IPS-18c (cell line): ENCODE data around the gene FBN2.

Experiments
- H3K4me3 ChIP-seq: 2 replicates; pipeline ENCODE4 v1.7.0; 2013; ENCODE audit warnings: low read depth, mild to moderate bottlenecking, low read length, moderate library complexity; ENCODE audit not compliant: insufficient read depth
- H3K9me3 ChIP-seq: one replicate; pipeline ENCODE4 v1.6.1; 2013; ENCODE audit warnings: mild to moderate bottlenecking, low read length, moderate library complexity; ENCODE audit not compliant: control insufficient read depth, insufficient read depth

The FBN2 gene

GRCh38 chr5:128494516-128494915, 43.5 kb downstream of the FBN2 start:
- H3K4me3 ChIP-seq: no peak overlapping the region

DNA sequence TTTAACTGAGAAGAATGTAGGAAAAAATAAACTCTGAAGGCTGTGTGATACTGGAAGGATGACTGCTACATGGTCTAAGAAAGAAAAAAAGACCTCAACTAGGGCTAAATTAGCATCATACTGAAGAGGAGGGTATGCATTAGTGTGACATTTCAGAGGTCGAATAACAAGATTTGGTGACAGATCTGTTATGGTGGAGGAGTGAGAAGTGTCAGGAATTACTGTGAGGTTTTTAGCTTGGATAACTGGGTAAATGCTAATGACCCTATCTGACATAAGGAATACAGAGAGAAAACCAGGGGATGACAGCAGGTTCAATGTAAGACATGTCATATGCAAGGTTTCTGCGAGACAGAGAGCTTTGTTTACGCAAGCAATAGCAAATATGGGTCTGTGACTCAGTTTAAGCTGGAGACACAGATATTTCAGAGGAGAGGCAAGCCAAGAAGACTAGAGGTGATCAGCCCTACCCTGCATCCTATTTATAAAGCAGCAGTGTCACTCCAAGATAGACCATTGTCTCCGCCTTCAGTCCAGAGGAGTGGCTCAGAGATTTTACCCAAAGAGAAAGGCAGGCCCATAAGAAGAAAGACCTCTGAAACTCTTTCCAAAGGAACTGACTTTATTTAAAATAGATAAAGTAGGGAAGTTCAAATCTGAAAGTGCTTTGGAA, 44.3 kb downstream of the FBN2 start:
- Histone ChIP-seq H3K4me3 (no peak overlapping the region), H3K9me3 (no peaks in the 10 kb centered on the region)

More at GRCh38 chr5:128494516-128494915, 43.5 kb downstream of the FBN2 start:
- no peaks in the 10 kb centered on the region for H3K9me3 ChIP-seq

GRCh38 chr5:128491291-128491690, 46.8 kb downstream of the FBN2 start:
- H3K9me3 ChIP-seq: no peaks in the 10 kb centered on the region

GRCh38 chr5:128490761-128491160, 47.3 kb downstream of the FBN2 start:
- no peak overlapping the region for H3K4me3 ChIP-seq
- no peaks in the 10 kb centered on the region for H3K9me3 ChIP-seq

More at GRCh38 chr5:128491291-128491690, 46.8 kb downstream of the FBN2 start:
- no peak overlapping the region for H3K4me3 ChIP-seq

DNA sequence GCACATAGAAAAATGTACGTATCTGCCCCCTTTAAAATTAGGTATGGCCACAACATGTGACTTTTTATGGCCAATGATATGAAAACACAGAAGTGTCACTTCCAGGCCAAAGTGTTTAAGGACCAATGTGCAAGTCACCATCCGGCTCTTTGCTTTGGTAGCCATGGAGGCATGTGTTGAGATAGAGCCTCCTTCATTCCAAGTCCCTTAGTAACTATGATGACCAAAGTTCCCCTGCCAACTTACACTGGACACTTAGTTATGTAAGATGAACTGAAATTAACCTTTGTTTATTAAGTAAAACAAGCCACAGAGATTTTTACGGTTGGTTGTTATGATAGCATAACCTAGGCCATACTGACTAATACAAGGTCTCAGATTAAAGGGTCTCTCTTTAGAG, 51.0 kb downstream of the FBN2 start:
- H3K4me3 ChIP-seq: no peak overlapping the region
- H3K9me3 ChIP-seq: no peaks in the 10 kb centered on the region

- Histone ChIP-seq H3K4me3 (no peak overlapping the region), H3K9me3 (no peaks in the 10 kb centered on the region)
Measured at GRCh38 chr5:128483738-128484137, 54.3 kb downstream of the FBN2 start.

- no peaks in the 10 kb centered on the region for H3K9me3 ChIP-seq
- H3K4me3 ChIP-seq: no peak overlapping the region
Measured at GRCh38 chr5:128480906-128481633, 57.0 kb downstream of the FBN2 start.

DNA sequence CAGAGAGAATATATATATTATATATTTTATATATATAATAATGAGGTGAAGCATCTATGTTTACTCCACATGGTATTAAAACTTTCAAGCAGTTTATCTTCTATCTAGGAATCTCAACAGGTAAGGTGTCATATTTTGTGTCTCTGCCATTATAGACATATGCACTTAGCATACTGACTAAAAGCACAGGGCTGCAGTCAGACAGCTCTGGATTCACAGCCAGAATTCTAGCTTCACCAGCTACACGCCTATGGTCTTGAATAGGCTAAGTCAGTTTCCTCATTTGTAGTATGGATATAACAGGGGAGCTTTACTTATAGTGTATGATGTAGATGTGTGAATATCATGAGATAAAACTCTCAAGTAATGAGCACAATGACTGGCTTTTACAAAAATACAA, 57.9 kb downstream of the FBN2 start:
- Histone ChIP-seq H3K9me3 (no peaks in the 10 kb centered on the region), H3K4me3 (no peak overlapping the region)

GRCh38 chr5:128478386-128479368, 59.4 kb downstream of the FBN2 start:
- Histone ChIP-seq H3K4me3 (no peak overlapping the region), H3K9me3 (no peaks in the 10 kb centered on the region)

GRCh38 chr5:128477944-128478343, 60.1 kb downstream of the FBN2 start:
- Histone ChIP-seq H3K9me3 (no peaks in the 10 kb centered on the region), H3K4me3 (no peak overlapping the region)

GRCh38 chr5:128475693-128476092, 62.4 kb downstream of the FBN2 start:
- H3K4me3 ChIP-seq: no peak overlapping the region
- no peaks in the 10 kb centered on the region for H3K9me3 ChIP-seq

- Histone ChIP-seq H3K9me3 (no peaks in the 10 kb centered on the region), H3K4me3 (no peak overlapping the region)
Measured at GRCh38 chr5:128472919-128473318, 65.1 kb downstream of the FBN2 start.

DNA sequence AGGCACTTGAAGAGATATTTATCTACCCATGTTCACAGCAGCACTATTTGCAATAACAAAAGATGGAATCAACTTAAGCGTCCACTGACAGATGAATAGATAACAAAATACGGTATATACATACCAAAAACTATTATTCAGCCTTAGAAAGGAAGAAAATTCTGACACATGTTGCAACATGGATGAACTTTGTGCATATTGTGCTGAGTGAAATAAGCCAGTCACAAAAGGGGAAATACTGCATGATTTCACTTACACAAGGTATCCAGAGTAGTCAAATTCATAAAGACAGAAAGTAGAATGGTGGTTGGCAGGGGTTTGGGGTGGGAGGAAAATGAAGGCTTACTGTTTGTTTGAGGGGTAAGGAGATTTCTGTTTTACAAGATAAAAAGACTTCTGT, 66.0 kb downstream of the FBN2 start:
- no peaks in the 10 kb centered on the region for H3K9me3 ChIP-seq

GRCh38 chr5:128470663-128471062, 67.4 kb downstream of the FBN2 start:
- Histone ChIP-seq H3K9me3 (no peaks in the 10 kb centered on the region), H3K4me3 (no peak overlapping the region)

More for the DNA sequence above, 66.0 kb downstream of the FBN2 start:
- H3K4me3 ChIP-seq: no peak overlapping the region

DNA sequence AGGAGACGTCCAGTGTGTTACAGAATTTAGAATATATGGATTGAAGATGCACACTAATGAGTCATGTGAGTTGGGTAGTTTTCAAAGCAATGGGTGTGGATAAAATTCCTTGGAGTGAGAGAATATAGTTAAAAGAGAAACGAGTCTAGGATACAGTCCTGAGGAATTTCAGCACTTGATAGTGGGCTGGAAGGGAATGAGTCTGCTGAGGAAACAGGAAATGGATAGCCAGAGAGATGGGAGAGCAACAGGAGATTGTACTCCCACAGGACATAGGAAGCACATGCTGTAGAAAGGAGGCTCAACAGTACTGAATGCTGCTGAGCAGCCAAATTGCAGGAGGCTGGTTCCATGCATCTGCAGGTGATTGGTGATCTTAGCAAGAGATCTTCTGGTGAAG, 68.1 kb downstream of the FBN2 start:
- H3K9me3 ChIP-seq: no peaks in the 10 kb centered on the region
- no peak overlapping the region for H3K4me3 ChIP-seq

DNA sequence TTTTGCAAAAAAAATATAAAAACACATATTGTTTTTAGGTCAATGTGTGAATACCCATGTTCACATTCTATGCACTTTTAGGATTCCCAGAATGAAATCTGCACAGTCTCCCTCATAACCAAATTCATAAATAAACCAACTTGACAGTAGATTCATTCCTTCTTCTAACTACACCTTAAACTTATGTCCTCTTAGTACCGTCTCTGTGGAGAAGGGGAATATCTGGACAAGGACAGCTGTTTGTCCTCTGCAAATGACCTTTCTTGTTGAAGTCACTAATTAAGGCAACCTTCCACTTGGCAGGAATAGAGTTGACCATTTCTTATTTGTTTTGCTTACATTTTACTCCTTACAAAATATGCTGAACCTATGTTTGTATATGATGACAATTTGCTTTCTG, 71.1 kb downstream of the FBN2 start:
- Histone ChIP-seq H3K9me3 (no peaks in the 10 kb centered on the region), H3K4me3 (no peak overlapping the region)

- Histone ChIP-seq H3K4me3 (no peak overlapping the region), H3K9me3 (no peaks in the 10 kb centered on the region)
Measured at GRCh38 chr5:128466554-128466953, 71.5 kb downstream of the FBN2 start.
